Stimulated activated CD4-positive, alpha-beta T cell treated with anti-CD3 and anti-CD28 coated beads, TNF-alpha, amount 100 ng/mL, for 1 hour (primary cell): ENCODE data around the gene SH3D19.
"Not testable (repeated sequence)": the region's sequence is repeated elsewhere in the genome, so short reads cannot be mapped to it uniquely, and the experiment has no call there.

Source experiments
- DNase-seq, 3 donors: peaks; one replicate each; pipeline ENCODE4 v3.0.0-alpha.2; 2020; ENCODE audit warnings: low read depth in 3 of 3, low spot score in 1 of 3

SH3D19 gene

DNA sequence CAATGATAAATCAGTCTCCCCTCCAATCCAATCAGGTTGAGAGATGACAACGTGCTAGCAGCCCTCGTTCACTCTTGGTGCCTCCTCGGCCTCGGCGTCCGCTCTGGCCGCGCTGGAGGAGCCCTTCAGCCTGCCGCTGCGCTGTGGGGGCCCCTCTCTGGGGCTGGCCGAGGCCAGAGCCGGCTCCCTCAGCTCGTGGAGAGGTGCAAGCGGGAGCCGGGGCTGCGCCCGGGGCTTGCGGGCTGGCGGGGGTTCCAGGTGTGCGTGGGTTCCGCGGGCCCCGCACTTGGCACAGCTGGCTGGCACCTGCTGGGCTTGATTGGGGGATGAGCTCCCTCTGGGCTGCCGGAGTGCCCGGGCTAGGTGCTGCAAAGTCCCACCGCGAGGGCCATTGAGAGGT lies 89.4 kb downstream of the SH3D19 start:
- DNase-seq, result no peak

DNA sequence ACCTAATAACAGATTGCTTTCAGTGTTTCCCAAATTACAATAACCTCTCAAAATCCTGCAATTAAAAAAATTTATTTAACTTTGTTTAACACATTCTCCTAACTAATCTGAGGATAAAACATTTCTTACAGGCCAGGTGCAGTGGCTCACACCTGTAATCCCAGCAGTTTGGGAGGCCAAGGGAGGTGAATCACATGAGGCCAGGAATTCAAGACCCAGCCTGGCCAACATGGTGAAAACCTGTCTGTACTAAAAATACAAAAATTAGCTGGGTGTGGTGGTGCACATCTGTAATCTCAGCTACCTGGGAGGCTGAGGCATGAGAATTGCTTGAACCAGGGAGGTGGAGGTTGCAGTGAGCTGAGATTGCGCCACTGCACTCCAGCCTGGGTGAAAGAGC lies 90.0 kb downstream of the SH3D19 start:
- DNase-seq, result not testable (repeated sequence)

GRCh38 chr4:151233600-151233999 lies 91.8 kb downstream of the SH3D19 start:
- DNase-seq, result no peak

GRCh38 chr4:151231915-151232595 lies 93.3 kb downstream of the SH3D19 start:
- DNase-seq, result no peak

GRCh38 chr4:151228189-151229119 lies 97.0 kb downstream of the SH3D19 start:
- no peak for DNase-seq

DNA sequence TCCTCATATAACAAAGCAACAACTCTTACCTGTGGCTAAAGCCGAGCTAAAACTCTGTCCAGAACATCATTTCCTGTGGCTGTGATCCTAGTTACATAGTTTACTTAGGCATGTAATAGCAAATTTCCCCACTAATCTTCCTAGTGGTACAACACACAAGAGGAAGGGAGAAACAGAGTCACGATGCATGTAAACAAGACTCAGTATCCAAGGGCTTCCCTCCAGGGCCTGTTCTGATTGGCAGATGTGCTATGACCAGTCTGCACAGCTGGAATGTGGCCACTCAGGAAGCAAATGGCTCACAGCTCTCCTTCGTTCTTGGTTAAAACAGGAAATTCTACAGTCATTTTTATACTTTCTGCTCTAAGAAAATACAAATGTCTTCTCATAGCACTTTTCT lies 97.7 kb downstream of the SH3D19 start:
- no peak for DNase-seq

DNA sequence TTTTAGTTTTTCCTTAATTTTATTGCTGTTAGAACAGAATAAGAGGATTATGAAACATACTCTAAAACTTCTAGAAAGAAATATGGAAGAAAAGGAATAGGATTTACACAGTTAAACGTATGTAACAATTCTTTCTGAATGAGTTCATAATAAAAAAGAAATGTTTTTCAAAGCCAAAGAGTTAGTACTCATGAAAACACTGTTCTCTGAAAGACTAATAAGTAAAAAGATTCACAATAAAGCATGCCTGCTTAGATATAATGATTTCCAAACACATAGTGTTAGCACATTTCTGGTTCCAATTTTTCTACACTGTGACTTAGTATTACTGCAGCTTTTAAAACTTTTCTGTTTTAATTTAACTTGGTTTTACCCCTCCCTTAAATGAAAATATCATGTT lies 98.2 kb downstream of the SH3D19 start:
- DNase-seq, result no peak

DNA sequence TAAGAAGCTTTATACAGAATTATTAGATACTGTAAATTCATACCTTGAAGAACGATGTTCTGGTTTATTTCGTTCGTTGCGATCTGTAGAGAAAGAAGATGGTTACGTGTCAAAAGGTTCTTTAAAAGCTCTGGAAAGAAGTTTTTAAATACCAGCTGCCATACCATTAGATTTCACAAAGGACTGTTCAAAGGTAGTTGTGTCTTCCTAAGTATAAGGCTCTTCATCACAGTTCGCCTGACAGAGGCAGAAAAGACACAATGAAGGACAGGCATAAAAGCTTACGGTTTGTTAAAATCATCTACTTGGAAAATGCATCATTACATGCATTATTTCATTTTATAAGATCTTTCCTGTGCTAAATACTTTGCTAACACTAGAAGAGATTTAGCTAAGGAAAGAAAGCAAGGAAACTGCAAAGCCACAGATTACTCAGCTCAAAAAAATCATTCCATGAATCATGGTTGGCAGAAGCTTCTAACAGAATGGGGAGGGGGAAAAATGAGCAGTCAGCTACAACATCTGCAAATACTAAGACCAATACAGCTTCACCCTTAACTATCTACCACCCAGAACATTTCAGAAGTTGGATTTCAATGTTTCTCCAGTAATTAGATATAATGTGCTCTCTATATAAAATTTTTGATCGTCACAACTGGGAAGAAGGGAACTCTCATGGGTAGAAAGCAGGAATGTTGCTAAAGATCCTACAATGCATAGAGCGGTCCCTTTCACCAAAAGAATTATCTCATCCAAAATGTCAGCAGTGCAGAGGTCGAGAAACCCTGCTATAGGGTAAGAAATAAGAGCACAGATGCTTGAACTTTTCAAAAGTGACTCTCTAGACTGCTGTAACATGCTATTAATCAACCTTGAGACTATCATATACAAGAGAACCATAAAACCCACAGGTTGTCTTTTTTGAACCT lies 99.1 kb downstream of the SH3D19 start:
- DNase-seq, result no peak

DNA sequence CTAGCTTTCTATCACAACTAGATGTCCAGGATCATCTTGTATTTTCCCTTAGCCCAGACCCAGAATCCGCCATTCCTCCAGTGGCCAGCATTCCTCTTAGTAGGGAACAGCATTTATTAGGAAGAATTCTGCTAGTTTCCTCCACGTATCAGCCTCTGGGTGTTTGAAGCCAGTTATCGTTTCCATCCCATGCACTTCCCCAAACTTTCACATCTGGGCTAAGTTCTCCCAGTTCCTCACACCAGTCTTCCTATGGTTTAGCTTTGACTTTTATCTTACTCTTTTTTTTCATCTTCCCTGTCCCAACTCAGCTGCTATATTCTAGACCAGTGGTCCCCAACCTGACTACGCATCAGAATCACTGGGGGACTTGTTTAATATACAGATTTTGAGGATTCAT lies 101.9 kb downstream of the SH3D19 start:
- no peak for DNase-seq

DNA sequence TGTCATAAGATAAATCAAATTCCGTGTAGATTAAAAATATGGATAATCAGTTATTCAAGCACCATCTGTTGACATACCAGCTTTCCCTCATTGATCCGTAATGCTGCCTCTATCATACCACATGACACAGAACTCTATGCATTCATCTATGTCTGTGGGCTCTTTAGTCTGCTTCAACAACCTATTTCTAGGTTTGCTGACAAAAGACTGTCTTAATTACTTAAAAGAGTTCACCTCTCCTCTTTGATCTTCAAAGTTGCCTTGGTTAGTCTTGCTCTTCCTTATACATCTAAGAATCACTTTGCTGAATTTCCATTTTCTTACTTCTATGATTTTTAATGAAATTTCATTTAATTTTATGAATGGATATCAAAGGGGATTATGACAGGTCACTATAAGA lies 105.5 kb downstream of the SH3D19 start:
- no peak for DNase-seq

- no peak for DNase-seq
Measured at GRCh38 chr4:151219091-151219490, 106.3 kb downstream of the SH3D19 start.

DNA sequence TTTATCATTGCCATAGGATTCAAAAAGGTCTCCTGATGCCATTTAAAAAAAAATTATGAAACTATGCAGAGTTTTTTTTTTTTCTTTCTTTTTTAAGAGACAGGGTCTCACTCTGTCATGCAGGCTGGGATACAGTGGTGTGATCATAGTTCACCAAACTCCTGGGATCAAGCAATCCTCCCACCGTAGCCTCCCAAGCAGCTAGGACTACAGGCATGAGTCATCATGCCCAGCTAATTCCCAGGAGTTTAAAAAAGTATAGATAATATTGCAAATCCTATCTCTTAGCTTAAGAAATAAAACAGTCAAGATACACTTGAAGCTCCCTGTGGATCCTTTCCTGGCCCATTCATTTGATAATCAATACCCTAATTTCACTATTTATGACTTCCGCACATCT lies 107.1 kb downstream of the SH3D19 start:
- DNase-seq, result no peak

DNA sequence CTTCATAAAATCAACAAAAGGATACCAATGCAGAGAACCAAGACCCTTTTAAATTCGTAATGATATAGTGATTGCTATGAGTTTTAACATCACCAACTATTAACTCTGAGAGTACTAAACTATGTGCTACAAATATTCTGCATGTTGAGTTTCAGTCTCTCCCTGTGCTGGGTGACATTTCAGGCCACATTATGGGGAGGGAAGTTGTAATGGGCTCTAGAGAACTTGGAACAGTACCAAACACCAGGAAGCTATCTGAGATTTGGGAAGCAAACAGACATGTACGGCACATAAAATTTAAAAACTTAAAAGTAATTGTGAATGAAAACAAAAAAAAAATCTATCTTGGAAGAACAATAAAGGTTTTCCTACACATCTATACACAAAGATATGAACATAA lies 108.1 kb downstream of the SH3D19 start:
- no peak for DNase-seq

- no peak for DNase-seq
Measured at GRCh38 chr4:151215295-151215694, 110.1 kb downstream of the SH3D19 start.

DNA sequence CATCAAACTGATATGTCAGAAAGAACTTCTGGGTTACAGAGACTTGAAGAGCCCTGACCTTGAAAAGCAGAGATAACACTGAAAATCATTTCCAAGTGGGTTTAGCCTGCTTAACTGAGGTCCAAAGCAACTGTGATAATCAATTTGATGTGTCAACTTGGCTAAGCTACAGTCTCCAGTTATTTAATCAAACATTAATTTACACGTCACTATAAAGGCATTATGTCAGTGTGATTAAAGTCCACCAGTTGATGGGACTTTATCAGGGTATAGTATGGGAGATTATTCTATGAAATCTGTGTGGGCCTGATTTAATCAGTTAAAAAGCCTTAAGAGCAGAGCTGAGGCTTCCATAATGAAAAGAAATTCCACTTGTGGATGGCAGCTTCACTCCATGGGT lies 117.5 kb downstream of the SH3D19 start:
- no peak for DNase-seq

- no peak for DNase-seq
Measured at GRCh38 chr4:151207186-151207585, 118.2 kb downstream of the SH3D19 start.

GRCh38 chr4:151206241-151207005 lies 119.0 kb downstream of the SH3D19 start:
- DNase-seq, result no peak

DNA sequence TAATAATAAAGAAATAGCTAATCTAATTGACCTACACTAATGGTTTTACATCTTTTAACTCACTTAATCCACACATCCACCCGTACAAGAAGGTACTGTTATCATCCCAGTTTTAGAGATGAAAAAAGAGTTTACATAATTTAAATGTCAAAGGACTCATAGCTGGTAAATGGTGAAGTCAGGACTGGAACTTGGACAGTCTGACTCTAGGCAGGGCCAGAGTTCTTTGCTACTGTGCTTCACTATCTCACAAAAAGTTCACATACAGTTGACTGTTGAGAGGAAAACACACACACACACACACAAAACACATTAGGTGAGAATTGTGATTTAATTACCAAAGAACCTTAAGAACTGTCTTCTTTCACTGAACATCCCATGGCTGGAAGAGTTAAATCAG lies 119.7 kb downstream of the SH3D19 start:
- DNase-seq, result no peak

DNA sequence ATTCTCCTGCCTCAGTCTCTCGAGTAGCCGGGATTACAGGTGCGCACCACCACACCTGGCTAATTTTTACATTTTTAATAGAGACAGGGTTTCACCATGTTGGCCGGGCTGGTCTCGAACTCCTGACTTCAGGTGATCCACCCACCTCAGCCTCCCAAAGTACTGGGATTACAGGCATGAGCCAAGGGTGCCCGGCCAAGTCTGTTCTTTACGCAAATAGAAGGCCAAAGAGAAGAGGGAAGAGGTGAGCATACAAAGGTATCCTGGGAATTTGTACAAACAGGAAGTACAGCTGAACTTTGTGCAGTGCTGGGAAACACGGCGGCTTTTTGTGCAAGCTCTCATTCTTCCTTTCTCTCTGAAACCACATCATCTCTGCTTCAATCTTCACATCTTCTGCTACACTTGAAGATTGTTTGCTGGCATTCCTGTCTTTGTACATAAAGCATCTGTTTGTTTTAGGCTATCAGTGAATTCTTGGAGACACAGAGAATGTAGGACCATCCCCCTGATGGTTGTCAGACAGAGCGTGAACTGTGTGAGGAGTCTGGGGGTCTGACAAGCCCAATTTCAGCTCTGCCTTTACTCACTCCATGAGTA lies 120.4 kb downstream of the SH3D19 start:
- DNase-seq, result no peak

DNA sequence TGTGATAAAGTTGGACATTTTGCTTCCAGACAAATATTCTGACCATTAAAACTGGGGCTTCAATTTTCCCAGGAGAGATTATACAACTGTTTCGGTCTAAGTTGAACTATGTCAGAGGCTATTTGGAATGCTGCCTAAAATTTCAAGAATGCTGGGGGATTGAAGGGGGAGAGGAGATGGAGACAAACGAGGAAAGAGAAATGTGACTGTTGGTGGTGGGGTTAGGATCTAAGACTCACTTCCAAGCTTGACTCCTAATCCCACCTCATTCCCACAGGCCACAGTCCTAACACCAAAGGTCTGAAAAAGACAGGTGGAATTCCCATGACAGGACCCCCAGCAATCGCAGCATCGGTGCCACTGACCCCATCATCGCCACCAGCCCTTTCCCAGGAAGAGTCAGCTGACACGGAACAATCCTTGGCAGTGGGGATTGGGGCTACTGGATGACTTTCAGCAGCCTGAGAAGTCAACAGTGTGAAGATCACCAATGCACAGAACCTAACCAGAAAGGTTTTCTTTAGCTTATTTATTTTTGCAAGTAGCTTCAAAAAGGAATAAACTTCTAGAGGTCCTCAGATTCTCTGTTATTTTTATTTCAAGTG lies 122.5 kb downstream of the SH3D19 start:
- no peak for DNase-seq
